C4-2B (cell line): ENCODE results near the gene PLAC8.
"Not testable (repeated sequence)": the region's sequence is repeated elsewhere in the genome, so short reads cannot be mapped to it uniquely, and the experiment has no call there.

Experiments used
- H3K27ac ChIP-seq: fragments of 450-650 bp; 2 replicates; pipeline ENCODE4 v1.5.1; 2017
- ZFX ChIP-seq: fragments of 450-650 bp; IDR thresholded peaks from 2 replicates; pipeline ENCODE4 v1.6.1; 2017
- TF ChIP-seq, protein P1 (sequence below): fragments of 450-650 bp; conservative IDR thresholded peaks from 2 replicates; pipeline ENCODE4 v1.5.1; 2017; ENCODE audit warnings: mild to moderate bottlenecking

Gene PLAC8

DNA sequence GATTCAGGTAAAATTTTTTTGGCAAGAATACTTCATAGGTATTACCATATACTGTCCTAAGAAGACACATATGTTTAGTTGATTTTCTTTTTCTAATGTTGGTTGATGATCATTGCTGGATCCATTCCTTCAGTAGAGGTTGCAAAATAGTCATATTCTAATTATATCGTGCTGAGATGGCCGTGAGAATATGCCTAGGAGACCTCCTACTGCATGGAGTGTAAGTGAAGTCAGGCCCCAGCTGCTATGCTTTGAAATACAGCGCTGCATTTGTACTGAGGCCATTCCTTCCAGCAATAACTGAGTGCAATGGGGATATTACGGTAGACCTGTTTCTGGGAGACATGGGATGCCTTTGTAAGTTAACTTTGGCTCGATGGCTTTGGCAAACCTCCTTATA lies 6.7 kb upstream of the PLAC8 start:
- no peak overlapping the region for H3K27ac ChIP-seq
- TF ChIP-seq ZFX: no peak
- TF ChIP-seq, protein P1, sequence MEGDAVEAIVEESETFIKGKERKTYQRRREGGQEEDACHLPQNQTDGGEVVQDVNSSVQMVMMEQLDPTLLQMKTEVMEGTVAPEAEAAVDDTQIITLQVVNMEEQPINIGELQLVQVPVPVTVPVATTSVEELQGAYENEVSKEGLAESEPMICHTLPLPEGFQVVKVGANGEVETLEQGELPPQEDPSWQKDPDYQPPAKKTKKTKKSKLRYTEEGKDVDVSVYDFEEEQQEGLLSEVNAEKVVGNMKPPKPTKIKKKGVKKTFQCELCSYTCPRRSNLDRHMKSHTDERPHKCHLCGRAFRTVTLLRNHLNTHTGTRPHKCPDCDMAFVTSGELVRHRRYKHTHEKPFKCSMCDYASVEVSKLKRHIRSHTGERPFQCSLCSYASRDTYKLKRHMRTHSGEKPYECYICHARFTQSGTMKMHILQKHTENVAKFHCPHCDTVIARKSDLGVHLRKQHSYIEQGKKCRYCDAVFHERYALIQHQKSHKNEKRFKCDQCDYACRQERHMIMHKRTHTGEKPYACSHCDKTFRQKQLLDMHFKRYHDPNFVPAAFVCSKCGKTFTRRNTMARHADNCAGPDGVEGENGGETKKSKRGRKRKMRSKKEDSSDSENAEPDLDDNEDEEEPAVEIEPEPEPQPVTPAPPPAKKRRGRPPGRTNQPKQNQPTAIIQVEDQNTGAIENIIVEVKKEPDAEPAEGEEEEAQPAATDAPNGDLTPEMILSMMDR: no peak

DNA sequence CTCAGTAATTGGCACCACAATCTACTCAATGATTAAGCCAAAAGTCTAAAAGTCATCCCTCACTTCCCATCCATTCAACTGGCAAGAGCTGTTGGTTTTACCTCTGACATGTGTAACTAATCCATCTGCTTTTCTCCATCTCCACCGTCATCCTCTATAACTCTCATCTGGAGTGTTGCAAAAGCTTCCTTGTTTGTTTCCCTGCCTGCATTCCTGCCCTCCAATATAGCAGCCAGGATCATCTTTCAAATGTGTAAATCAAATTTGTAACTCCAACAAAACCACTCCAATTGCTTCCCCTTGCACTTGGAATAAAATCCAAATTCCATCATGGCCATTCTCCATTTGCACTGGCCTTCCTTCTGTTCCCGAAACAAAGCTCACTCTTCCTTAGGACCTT lies 4.3 kb upstream of the PLAC8 start:
- H3K27ac ChIP-seq: no peak overlapping the region
- TF ChIP-seq ZFX: no peak
- TF ChIP-seq, protein P1: no peak

DNA sequence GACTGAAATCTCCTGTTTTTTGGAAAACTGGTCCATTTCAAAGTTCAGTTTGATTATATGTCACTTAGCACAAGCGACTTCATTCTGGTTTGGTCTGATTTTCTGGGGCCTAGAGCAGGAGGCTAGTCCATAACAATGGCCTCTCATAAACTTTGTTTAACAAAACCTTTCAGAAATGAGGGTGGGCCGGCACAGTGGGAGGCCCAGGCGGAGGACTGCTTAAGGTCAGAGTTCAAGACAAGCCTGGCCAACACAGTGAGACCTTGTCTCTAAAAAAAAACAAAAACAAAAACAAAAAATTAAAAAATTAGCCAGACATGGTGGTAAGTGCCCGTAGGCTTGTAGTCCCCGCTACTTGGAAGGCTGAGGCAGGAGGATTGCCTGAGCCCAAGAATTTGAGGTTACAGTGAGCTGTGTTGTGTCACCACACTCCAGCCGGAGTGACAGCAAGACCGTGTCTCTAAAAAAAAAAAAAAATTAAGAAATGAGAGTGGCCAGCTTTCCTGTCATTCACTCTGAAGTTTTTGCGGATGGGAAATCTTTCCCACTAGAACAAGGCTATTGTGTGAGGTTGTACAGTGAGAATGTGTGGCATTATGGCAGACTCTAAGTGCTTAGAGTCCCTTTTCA lies 1.2 kb upstream of the PLAC8 start:
- H3K27ac ChIP-seq: no peak overlapping the region
- TF ChIP-seq, protein P1: no peak
- TF ChIP-seq ZFX: no peak

DNA sequence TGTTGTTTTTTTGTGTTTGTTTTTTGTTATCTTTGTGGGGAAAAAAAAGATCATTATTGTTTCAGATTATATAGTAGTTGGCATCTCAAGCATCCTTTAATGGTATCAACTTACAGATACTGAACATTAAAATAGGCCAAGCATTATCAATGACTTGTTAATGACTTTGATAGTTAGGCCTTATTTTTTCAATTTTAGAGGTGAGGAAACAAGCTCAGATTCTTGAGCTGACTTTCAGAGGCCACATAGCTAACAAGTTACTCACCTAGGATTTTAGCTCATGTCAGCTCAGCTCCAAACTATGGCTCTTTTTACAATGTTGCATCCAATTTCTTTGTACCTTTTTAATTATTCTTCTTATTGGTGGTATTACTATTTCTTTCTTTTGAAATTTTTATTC lies 471 bp upstream of the PLAC8 start:
- no peak for TF ChIP-seq ZFX
- TF ChIP-seq, protein P1: no peak
- no peak overlapping the region for H3K27ac ChIP-seq

DNA sequence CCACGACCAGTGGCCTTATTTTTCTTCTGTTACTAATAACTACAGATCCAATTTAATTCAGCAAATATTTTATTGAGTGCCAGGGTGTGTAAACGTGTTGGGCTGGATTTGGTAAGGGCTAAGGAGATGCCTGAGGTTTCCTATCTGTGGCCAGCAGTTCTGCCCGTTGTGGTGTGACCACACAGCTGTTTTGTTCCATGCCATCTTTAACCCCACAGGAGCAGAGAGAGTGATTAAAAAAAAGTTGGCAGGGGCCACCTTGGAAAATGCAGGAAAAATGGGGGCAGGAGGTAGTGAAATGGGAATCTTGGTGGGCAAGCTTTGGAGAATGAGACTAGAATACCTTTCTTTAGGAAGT lies 1.1 kb downstream of the PLAC8 start:
- no peak overlapping the region for H3K27ac ChIP-seq
- TF ChIP-seq, protein P1: no peak
- no peak for TF ChIP-seq ZFX

DNA sequence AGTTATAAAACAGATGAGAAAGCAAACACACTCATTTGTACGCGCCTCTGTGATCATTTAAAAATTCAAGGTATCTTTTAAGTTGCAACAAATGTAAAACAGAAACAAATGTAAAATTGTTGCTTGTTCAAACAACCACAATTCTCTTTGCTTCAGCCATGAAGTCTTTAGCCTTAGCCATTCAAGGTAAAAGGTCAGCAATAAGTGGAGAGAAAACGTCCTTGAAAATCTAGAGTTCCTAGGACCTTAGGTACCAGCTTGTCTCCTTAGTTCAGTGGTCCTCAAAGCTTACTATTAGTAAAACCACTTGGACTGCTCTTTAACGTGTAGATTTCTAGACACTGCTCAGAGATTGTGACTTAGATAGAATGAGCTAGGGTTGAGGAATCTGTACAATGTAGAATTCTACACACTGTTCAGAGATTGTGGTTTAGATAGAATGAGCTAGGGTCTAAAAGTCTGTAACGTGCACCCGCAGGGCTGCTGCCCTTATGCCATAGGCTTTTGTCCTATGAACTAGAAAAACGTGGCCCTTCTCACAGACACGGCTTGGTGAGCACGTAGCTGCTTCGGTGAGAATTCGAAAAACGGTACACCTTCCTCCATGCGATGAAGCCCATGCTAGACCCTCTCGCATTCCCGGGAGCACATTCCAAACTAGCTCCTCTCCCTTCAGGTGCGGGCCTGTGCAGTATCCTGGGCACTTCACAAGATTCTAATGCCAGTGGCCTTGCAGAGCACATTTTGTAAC lies 1.7 kb downstream of the PLAC8 start:
- H3K27ac ChIP-seq: no peak overlapping the region
- TF ChIP-seq, protein P1: no peak
- TF ChIP-seq ZFX: no peak

DNA sequence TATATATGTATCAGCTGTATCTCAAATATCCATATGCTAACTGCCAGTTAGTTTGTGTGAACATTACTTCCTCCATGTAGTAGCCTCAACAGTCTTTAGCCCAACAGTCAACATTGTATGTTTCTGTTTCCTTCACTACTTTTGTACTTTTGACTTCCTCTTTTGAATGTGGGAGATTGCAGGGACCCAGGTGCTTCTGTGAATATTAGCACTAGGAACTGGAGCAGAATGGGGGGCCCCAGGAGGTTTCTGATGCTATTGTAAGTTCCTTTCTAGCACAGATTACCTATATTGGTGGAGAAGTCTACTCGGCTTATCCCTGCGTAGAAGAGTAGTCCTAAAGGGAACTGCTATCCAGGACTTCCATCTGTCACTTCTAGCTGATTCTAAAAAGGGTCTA lies 2.3 kb downstream of the PLAC8 start:
- no peak for TF ChIP-seq ZFX
- TF ChIP-seq, protein P1: no peak
- H3K27ac ChIP-seq: no peak overlapping the region

DNA sequence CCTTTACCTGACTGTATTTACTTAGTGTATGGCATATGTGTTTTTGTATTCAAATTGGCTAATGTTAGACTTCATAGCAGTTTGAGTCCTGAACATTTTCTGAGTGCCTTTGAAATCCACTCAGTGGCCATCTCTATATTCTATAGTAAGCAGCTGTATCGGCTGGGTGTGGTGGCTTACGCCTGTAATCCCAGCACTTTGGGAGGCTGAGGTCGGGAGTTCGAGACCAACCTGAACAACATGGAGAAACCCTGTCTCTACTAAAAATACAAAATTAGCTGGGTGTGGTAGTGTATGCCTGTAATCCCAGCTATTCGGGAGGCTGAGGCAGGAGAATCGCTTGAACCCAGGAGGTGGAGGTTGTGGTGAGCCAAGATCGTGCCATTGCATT lies 2.8 kb downstream of the PLAC8 start:
- not testable (repeated sequence) for H3K27ac ChIP-seq
